Stimulated activated naive CD4-positive, alpha-beta T cell (primary cell): ENCODE measurements around the gene SNX14.
A peak's percentile ranks its signal among the peaks of the same experiment; 100 is the strongest.

ENCODE experiments used
- DNase-seq, 6 experiments: peaks; one replicate each; lab custom pipeline; 2025; lab: John Stamatoyannopoulos, UW

SNX14 gene

DNA sequence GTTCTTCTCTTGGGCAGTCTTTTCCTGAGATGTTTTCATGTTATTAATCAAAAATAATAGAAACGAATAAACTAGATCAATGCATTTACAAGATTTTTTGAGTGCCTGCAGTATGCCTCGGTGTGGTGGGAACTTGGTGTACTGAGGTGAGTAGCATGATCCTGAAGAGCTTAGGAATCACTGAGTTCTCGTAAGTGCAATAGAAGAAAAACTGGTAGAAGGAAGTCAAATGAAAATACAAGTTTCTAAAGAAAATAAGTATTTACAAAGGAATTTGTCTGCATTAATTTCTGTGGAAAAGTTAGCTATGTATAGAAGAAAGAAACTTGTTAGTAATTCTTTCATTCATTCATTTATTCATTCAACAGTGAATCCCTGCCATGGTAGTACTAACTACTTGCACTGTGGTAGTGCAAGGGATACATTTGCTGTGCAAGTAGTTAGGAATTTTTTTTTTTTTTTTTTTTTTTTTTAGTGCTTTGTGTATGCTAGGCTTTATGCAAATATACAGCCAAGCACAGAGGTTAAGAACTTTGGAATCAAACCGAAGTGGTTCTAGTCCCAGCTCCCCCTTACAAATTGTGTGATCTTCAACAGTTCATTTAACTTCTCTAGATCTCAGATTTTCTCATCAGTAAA, 129.9 kb downstream of the SNX14 start:
- DNase-seq, result no peak

DNA sequence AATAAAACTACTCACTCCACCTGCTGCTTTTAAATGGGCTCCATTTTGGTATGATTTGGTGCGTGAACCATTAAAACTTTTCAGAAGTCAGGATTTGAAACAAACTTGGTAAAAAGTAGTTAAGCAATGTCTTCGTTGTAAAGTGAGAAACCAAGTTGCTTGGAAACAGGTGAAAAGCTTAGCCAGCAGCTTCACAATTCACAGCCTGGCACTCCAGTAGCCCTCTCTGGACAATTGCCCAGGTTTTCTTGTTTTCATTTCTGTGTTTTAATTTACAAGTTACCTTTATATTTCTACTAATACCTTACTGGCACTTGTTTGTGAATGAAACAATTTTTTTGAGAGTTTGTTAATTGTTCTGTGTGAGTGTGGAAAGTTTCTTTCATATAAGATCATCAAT, 131.0 kb downstream of the SNX14 start:
- no peak for DNase-seq

DNA sequence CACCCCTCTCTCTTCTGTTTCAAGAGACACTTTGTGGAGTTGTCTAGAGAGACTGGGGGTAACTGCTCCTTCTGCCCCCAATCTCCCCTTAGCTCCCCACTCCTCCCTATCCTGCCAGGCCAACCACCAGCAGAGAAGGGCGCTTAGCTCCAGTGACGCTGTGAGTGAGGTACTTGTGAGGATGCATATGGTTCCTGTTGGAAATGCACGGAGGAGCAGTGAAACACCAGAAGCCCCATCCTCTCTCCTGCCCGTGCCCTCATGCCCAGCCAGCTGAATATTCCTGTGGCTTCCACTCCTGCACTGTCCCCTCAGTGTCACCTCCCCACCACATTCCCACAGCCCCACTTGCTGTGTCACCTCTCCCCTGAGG, 131.9 kb downstream of the SNX14 start:
- DNase-seq, result no peak

DNA sequence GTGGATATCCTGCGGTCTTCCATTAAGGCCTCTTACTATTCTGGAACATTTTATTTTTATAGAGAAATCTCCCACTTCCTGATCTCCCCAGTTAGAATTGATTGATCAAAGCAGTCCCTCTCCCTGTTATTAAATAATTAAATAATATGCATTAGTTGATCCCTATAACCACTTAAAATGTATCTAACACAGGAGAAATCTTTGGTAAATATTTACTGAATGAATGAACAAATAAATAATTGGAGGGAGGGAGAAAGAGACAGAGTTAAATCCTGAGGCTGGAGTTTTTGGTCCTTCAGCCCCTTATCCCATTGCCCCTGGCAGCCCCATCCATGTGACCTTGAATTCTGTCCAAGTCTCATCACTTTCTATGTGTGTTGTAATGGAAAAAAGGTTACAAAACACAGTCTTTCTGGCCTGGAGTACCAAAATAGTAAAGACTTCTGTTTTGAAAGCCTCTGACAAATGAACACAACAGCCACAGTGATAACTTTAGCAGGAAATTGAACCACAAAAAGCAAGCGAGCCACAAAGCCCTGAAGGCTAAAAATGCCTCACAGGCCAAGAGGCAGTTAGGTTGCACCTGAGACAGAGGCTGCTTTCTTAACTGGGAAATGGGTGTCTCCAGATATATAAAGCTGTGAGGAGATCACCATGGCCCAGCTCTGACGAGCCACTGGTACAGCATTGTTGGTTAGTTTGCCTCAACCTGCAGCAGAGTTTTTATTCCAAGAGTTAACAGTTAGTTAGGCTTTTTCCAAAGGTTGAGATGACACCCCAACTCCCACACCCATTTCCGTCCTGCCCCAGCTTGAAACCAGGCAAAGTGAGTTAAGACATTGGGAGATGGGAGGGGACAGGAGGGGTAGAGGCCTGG, 132.5 kb downstream of the SNX14 start:
- DNase-seq, result peak in 3 of 6 experiments; percentile 2 to 27 (median 17)

DNA sequence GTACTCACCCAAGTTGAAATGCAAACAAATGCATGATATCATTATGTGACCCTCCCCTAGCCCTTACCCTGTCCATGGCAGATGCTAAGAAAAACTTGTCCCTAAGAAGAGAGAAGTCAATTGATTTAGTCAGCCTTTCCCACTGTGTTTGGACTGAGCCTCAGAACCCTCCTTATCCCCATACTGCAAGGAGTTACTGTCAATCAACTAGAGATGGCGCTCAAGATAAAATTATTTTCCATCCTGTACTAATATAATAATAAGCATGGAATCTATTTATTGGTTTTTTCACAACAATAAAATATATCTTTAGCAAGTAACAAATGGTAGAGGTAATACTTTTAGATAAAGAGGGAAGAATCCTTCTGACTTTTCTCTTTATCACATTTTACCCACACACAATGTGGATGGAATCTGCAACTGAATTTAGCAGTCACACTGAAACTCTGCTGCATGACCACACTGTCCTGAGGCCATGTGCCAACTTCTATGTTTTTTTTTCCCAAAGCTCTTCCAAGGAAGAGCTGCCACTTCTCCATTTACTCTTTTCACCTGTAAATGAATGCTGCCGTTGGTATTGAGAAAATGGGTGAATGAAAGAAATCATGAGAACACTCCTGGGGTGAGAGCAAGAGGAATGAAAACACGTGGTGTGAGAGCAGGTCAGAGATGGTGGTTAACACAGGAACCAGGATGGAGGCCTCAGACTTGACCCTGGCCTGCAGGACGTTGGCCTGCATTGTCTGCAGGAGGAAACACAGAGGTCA, 133.3 kb downstream of the SNX14 start:
- no peak for DNase-seq

DNA sequence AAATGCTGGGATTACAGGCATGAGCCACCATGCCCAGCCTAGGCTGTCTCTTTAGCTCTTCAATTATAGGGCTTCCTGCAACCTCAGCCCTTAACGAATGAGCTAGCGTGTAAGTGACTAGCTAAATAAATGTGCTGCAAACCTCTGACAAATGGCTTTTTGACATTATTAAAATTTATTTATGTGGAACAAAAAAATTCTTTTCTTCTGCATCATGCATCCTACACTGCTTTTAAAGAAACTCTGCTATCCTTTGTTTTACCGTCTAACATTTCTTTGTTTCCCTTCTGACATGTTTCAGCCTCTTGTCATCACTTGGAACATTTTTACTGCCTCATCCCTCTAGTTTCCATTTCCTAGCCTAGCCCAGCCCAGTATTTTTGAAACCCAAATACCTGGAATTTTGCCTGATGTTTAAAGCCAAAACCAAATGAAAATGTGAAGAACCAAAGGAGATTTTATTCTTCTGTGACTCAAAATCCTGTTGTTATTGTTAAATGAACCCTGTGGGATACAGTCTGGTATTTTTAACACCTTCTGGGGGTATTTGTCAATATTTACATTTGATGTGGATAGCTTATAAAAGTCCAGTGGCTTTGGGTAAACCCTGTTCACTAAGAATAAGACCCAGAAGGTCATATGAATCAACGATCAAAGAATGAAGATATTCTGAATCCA, 134.3 kb downstream of the SNX14 start:
- no peak for DNase-seq

DNA sequence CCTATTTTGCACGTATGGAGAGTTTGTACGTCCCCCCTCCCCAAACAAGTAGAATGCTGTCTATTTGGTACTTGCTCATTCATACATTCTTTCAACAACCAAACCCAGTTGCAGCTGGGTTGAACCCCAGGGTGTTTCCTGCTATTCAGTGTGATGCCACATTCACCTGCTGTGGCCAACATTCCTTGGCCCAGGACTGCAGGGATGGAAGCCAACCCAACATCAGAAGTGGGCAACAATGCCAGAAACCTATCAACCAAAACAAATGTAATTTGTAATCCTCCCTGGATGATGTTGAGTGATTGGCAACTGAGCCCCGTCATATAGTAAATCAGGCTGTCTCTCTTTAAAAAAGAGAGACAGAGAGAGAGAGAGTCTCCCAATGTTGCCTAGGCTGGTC, 134.9 kb downstream of the SNX14 start:
- no peak for DNase-seq

DNA sequence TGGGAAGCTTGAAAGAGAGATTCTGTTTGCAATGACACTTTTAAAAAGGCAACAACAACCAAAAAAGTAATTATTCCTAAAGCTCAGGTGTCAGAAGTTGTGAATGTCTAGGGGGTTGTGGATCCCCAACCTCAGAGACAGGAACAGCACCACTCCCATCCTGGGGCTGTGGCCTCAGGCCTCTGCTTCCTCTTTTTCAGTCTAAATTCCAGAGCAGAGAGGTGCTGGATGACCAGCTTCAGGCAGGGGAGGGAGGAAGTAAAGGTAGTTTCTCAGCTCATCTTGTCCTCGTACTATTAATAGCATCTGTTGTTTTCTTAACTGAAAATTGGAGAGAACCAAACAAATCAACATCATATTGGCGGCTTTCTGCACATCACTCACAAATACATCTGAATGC, 135.5 kb downstream of the SNX14 start:
- no peak for DNase-seq

DNA sequence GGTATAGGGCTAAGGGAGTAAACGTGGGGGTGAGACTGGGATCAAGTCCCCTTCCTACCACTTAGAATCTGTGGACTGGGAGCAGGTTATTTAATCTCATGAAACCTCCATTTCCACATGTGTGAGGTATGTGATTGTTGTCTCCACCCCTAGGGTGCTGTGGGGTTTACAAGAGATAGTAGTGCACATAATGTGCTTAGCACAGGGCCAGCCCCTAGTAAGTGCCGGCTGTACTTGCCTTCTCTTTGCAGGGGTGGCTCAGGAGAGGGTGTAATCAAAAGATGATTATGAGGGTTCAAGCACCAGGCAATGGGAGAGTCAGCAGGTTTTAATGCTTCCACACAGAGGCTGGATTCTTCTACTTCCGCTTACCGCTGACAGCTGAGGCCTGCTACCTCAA, 136.9 kb downstream of the SNX14 start:
- no peak for DNase-seq
